Thyroid gland (tissue), 4 donors: ENCODE data around the gene TNNC1.

Source experiments
- CTCF ChIP-seq, 6 experiments: fragments of 200-600 bp in 3 of 6; fragments of 450-650 bp in 3 of 6; sonication (generic) in 3 of 6; IDR thresholded peaks; one replicate each; pipeline ENCODE4 v1.5.1; 2016 to 2019; ENCODE audit warnings: antibody characterized with exemption in 6 of 6, mild to moderate bottlenecking in 2 of 6, inconsistent platforms in 1 of 6, moderate library complexity in 1 of 6
- POLR2A ChIP-seq, 2 donors: fragments of 450-650 bp; IDR thresholded peaks; one replicate each; pipeline ENCODE4 v1.6.1; 2017; ENCODE audit warnings: antibody characterized with exemption in 2 of 2, mild to moderate bottlenecking in 2 of 2, moderate library complexity in 1 of 2

GRCh38 chr3:52403271-52403841, 50.5 kb downstream of the TNNC1 start:
- no peak for TF ChIP-seq POLR2A (IDR thresholded peaks at IDR 0.05)
- TF ChIP-seq CTCF (IDR thresholded peaks at IDR 0.05): no peak
